Measurements from ENCODE around the gene ASNS. TPM values are rescaled to one million over a fixed set of nuclear protein-coding genes. Genes with fewer than 3 reads are reported as not detected.

The ASNS gene
- total RNA-seq, 1 experiment from 2014 or later = 374 TPM

- Mint-ChIP-seq H3K36me3 (ENCODE audit: insufficient read depth, unreplicated experiment) (peaks cover 51% of the 10 kb centered on the region), H3K27ac (ENCODE audit: unreplicated experiment) (peak overlapping the region; percentile 92), H3K4me3 (ENCODE audit: unreplicated experiment) (peak overlapping the region; percentile 91), H3K4me1 (ENCODE audit: low read depth, unreplicated experiment) (peaks cover 6% of the 10 kb centered on the region), H3K27me3 (ENCODE audit: insufficient read depth, unreplicated experiment) (no peaks in the 10 kb centered on the region), H3K9me3 (ENCODE audit: unreplicated experiment) (no peaks in the 10 kb centered on the region)
- peak in 1 of 2 experiments; percentile 55 for DNase-seq
- Histone ChIP-seq H3K4me1 (no peaks in the 10 kb centered on the region), H3K27me3 (replicated peaks; ENCODE audit: control insufficient read depth, insufficient read depth, low read length) (no peaks in the 10 kb centered on the region), H3K4me3 (ENCODE audit: low read depth, low read length) (peak overlapping the region; percentile 97), H3K9me3 (no peaks in the 10 kb centered on the region), H3K36me3 (ENCODE audit: control insufficient read depth, insufficient read depth, low read length) (no peaks in the 10 kb centered on the region)
- intact Hi-C loops (cut with micrococcal nuclease; ENCODE audit: unreplicated experiment) = loop anchor here (1.0 to 5.0 kb wide), 6 partner anchors 41 to 1569 kb away; no protein-coding TSS in a partner anchor
- ChIA-PET POLR2A (interaction anchor here (1.2 kb wide), 1 partner anchor 754 kb away, joined by 7 read pairs; the partner anchor contains the start of gene SDHAF3), CTCF (interaction anchor here (1.5 kb wide), 1 partner anchor 141 kb away, joined by 14 read pairs; no protein-coding TSS in a partner anchor)
- no TSS peak for BruUV-seq (replicated peaks)
- TF ChIP-seq, protein P1, sequence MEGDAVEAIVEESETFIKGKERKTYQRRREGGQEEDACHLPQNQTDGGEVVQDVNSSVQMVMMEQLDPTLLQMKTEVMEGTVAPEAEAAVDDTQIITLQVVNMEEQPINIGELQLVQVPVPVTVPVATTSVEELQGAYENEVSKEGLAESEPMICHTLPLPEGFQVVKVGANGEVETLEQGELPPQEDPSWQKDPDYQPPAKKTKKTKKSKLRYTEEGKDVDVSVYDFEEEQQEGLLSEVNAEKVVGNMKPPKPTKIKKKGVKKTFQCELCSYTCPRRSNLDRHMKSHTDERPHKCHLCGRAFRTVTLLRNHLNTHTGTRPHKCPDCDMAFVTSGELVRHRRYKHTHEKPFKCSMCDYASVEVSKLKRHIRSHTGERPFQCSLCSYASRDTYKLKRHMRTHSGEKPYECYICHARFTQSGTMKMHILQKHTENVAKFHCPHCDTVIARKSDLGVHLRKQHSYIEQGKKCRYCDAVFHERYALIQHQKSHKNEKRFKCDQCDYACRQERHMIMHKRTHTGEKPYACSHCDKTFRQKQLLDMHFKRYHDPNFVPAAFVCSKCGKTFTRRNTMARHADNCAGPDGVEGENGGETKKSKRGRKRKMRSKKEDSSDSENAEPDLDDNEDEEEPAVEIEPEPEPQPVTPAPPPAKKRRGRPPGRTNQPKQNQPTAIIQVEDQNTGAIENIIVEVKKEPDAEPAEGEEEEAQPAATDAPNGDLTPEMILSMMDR (IDR thresholded peaks at IDR 0.05; ENCODE audit: insufficient read depth in 1 of 2, low read depth in 1 of 2, low read length in 1 of 2, severe bottlenecking in 1 of 2, unreplicated experiment in 1 of 2) = no peak
Observed at GRCh38 chr7:97871659-97872024, 566 bp downstream of the ASNS start.

DNA sequence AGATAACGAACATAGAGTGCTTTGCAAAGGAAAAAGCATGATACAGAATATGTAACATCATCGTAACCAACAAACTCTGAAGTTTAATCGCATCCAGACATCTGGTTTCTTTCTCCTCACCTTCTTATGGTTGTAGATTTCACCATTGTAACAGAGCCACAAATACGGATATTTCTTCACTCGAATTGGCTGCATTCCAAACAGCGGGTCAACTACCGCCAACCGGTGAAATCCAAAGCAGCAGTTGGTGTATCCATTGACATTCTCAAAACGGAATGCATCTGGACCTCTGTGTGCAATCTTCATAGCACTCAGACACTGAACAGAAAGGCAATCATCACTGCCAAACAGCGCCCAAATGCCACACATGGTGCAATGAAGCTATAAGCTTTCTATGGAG, 3.4 kb downstream of the ASNS start:
- no peaks in the 10 kb centered on the region for H3K27me3 Mint-ChIP-seq (ENCODE audit: insufficient read depth, unreplicated experiment)
- Histone ChIP-seq H3K4me1 (no peaks in the 10 kb centered on the region), H3K36me3 (ENCODE audit: control insufficient read depth, insufficient read depth, low read length) (no peaks in the 10 kb centered on the region), H3K27me3 (replicated peaks; ENCODE audit: control insufficient read depth, insufficient read depth, low read length) (no peaks in the 10 kb centered on the region), H3K4me3 (ENCODE audit: low read depth, low read length) (no peak overlapping the region), H3K9me3 (no peaks in the 10 kb centered on the region)
- ChIA-PET CTCF (no interaction called here), POLR2A (no interaction called here)
- no peak overlapping the region for H3K4me3 Mint-ChIP-seq (ENCODE audit: unreplicated experiment)
- no peak for DNase-seq
- H3K9me3 Mint-ChIP-seq (ENCODE audit: unreplicated experiment) = no peaks in the 10 kb centered on the region
- H3K4me1 Mint-ChIP-seq (ENCODE audit: low read depth, unreplicated experiment) = peaks cover 6% of the 10 kb centered on the region
- peaks cover 74% of the 10 kb centered on the region for H3K36me3 Mint-ChIP-seq (ENCODE audit: insufficient read depth, unreplicated experiment)
- no TSS peak for BruUV-seq (replicated peaks)
- TF ChIP-seq, protein P1 (IDR thresholded peaks at IDR 0.05; ENCODE audit: insufficient read depth in 1 of 2, low read depth in 1 of 2, low read length in 1 of 2, severe bottlenecking in 1 of 2, unreplicated experiment in 1 of 2) = no peak
- intact Hi-C loops (cut with micrococcal nuclease; ENCODE audit: unreplicated experiment) = no loop called here
- no peak overlapping the region for H3K27ac Mint-ChIP-seq (ENCODE audit: unreplicated experiment)

DNA sequence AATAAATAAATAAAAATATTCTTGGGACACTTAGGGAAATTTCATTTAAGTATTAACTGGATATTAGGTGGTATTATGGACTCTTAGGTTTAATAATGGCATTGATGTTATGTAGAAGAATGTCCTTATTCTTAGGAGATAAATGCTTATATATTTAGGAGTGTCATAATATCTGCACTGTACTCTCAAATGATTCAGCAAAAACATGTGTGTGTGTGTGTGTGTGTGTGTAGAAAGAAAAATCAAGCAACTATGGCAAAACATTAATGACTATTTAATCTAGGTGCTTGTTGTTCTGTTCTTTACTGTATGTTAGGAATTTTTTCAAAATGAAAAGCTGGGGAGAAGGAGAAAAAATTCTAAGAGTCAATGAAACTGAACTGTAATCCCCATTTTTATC, 3.9 kb downstream of the ASNS start:
- Histone ChIP-seq H3K27me3 (replicated peaks; ENCODE audit: control insufficient read depth, insufficient read depth, low read length) (no peaks in the 10 kb centered on the region), H3K9me3 (no peaks in the 10 kb centered on the region), H3K4me1 (no peaks in the 10 kb centered on the region), H3K4me3 (ENCODE audit: low read depth, low read length) (no peak overlapping the region), H3K36me3 (ENCODE audit: control insufficient read depth, insufficient read depth, low read length) (no peaks in the 10 kb centered on the region)
- ChIA-PET CTCF (no interaction called here), POLR2A (no interaction called here)
- no peak for DNase-seq
- H3K4me3 Mint-ChIP-seq (ENCODE audit: unreplicated experiment) = no peak overlapping the region
- TF ChIP-seq, protein P1 (IDR thresholded peaks at IDR 0.05; ENCODE audit: insufficient read depth in 1 of 2, low read depth in 1 of 2, low read length in 1 of 2, severe bottlenecking in 1 of 2, unreplicated experiment in 1 of 2) = no peak
- intact Hi-C loops (cut with micrococcal nuclease; ENCODE audit: unreplicated experiment) = no loop called here
- no peaks in the 10 kb centered on the region for H3K27me3 Mint-ChIP-seq (ENCODE audit: insufficient read depth, unreplicated experiment)
- no peak overlapping the region for H3K27ac Mint-ChIP-seq (ENCODE audit: unreplicated experiment)
- H3K36me3 Mint-ChIP-seq (ENCODE audit: insufficient read depth, unreplicated experiment) = peaks cover 76% of the 10 kb centered on the region
- peaks cover 6% of the 10 kb centered on the region for H3K4me1 Mint-ChIP-seq (ENCODE audit: low read depth, unreplicated experiment)
- no peaks in the 10 kb centered on the region for H3K9me3 Mint-ChIP-seq (ENCODE audit: unreplicated experiment)
- no TSS peak for BruUV-seq (replicated peaks)

Measured in Caco-2 (cell line).